Measurements from ENCODE around the gene CD300LB.
A peak's percentile ranks its signal among the peaks of the same experiment; 100 is the strongest.
"Not testable (repeated sequence)": the region's sequence is repeated elsewhere in the genome, so short reads cannot be mapped to it uniquely, and the experiment has no call there.

Gene CD300LB

GRCh38 chr17:74531231-74531761, at the start of gene CD300LB:
TSS of gene CD300LB (minus strand) at chr17:74531475. CDS start at chr17:74531350, 125 bp downstream.
- no peak for FAIRE-seq

GRCh38 chr17:74579900-74580299, 48.6 kb upstream of the CD300LB start:
- FAIRE-seq: no peak
- no peak for DNase-seq (ENCODE audit: low spot score)

More at GRCh38 chr17:74531231-74531761, at the start of gene CD300LB:
- DNase-seq (ENCODE audit: low spot score): no peak

- DNase-seq (ENCODE audit: low spot score) (no peak), FAIRE-seq (no peak)
Observed at GRCh38 chr17:74578979-74579378, 47.7 kb upstream of the CD300LB start.

GRCh38 chr17:74574489-74575142, 43.3 kb upstream of the CD300LB start:
- FAIRE-seq: peak; percentile 44

GRCh38 chr17:74573635-74574034, 42.4 kb upstream of the CD300LB start:
- not testable (repeated sequence) for DNase-seq (ENCODE audit: low spot score); FAIRE-seq

More at GRCh38 chr17:74574489-74575142, 43.3 kb upstream of the CD300LB start:
- DNase-seq (ENCODE audit: low spot score): no peak

GRCh38 chr17:74573169-74573568, 41.9 kb upstream of the CD300LB start:
- FAIRE-seq: no peak
- no peak for DNase-seq (ENCODE audit: low spot score)

GRCh38 chr17:74571621-74572270, 40.5 kb upstream of the CD300LB start:
- FAIRE-seq (no peak), DNase-seq (ENCODE audit: low spot score) (no peak)

GRCh38 chr17:74569020-74570003, 38.0 kb upstream of the CD300LB start:
- peak; percentile 90 for DNase-seq (ENCODE audit: low spot score)
- no peak for FAIRE-seq

GRCh38 chr17:74568106-74568873, 37.0 kb upstream of the CD300LB start:
- no peak for FAIRE-seq
- no peak for DNase-seq (ENCODE audit: low spot score)

GRCh38 chr17:74567397-74567796, 36.1 kb upstream of the CD300LB start, which contains the start of gene CD300H:
TSS of gene CD300H (minus strand) at chr17:74567509.
- no peak for FAIRE-seq
- no peak for DNase-seq (ENCODE audit: low spot score)

GRCh38 chr17:74566132-74566753, 35.0 kb upstream of the CD300LB start:
- DNase-seq (ENCODE audit: low spot score) (peak; percentile 55), FAIRE-seq (no peak)

GRCh38 chr17:74565126-74565525, 33.9 kb upstream of the CD300LB start:
- FAIRE-seq: no peak

GRCh38 chr17:74563358-74563757, 32.1 kb upstream of the CD300LB start:
- peak; percentile 89 for FAIRE-seq
- DNase-seq (ENCODE audit: low spot score): no peak

More at GRCh38 chr17:74565126-74565525, 33.9 kb upstream of the CD300LB start:
- no peak for DNase-seq (ENCODE audit: low spot score)

- no peak for DNase-seq (ENCODE audit: low spot score)
- FAIRE-seq: no peak
Observed at GRCh38 chr17:74561586-74561985, 30.3 kb upstream of the CD300LB start.

GRCh38 chr17:74558882-74559519, 27.7 kb upstream of the CD300LB start:
- FAIRE-seq: no peak
- DNase-seq (ENCODE audit: low spot score): no peak

- DNase-seq (ENCODE audit: low spot score); FAIRE-seq: not testable (repeated sequence)
Observed at GRCh38 chr17:74558402-74558801, 27.1 kb upstream of the CD300LB start.

GRCh38 chr17:74555427-74555940, 24.2 kb upstream of the CD300LB start:
- FAIRE-seq: no peak

GRCh38 chr17:74554909-74555308, 23.6 kb upstream of the CD300LB start:
- DNase-seq (ENCODE audit: low spot score) (no peak), FAIRE-seq (no peak)

More at GRCh38 chr17:74555427-74555940, 24.2 kb upstream of the CD300LB start:
- no peak for DNase-seq (ENCODE audit: low spot score)

GRCh38 chr17:74552037-74552436, 20.8 kb upstream of the CD300LB start:
- FAIRE-seq (peak; percentile 62), DNase-seq (ENCODE audit: low spot score) (no peak)

Data from urothelium cell line (cell line).